Common myeloid progenitor, CD34-positive (primary cell): ENCODE results near the gene YIF1A.

Source experiments
- CTCF ChIA-PET: fragments of 350-600 bp; sonication (Branson Sonifier 250); formaldehyde crosslinking; loops from one replicate; lab custom pipeline; 2021; ENCODE audit warnings: antibody characterized with exemption; lab: Charles Lee
- POLR2A ChIA-PET: fragments of 350-600 bp; sonication (Branson Sonifier 250); formaldehyde crosslinking; loops from one replicate; lab custom pipeline; 2021; ENCODE audit warnings: antibody characterized with exemption; lab: Charles Lee
- DNase-seq, 3 donors: peaks; one replicate each; pipeline versions ENCODE4 v3.0.0 to v3.0.0-alpha.2; 2013
- H3K27ac ChIP-seq, 2 experiments: 1 replicate in 1 of 2; 2 replicates in 1 of 2; pipeline ENCODE4 v1.7.0; 2013; ENCODE audit warnings: inconsistent platforms in 2 of 2, low read length in 2 of 2, mild to moderate bottlenecking in 2 of 2, low read depth in 1 of 2, moderate library complexity in 1 of 2; ENCODE audit not compliant: severe bottlenecking in 2 of 2, insufficient read depth in 1 of 2, poor library complexity in 1 of 2
- H3K27me3 ChIP-seq, 5 experiments: replicated peaks in 2 of 5; 1 replicate in 3 of 5; 2 replicates in 2 of 5; pipeline versions ENCODE4 v1.6.1 to v1.7.0; 2013; ENCODE audit warnings: low read length in 4 of 5, mild to moderate bottlenecking in 2 of 5, moderate library complexity in 2 of 5, inconsistent platforms in 1 of 5; ENCODE audit not compliant: insufficient read depth in 5 of 5, control insufficient read depth in 4 of 5
- H3K36me3 ChIP-seq, 4 experiments: 1 replicate in 2 of 4; 2 replicates in 2 of 4; pipeline versions ENCODE4 v1.6.1 to v1.7.0; 2013; ENCODE audit warnings: low read length in 3 of 4, control low read depth in 1 of 4, mild to moderate bottlenecking in 1 of 4; ENCODE audit not compliant: control insufficient read depth in 4 of 4, insufficient read depth in 4 of 4
- H3K4me1 ChIP-seq, 4 experiments: 1 replicate in 3 of 4; 2 replicates in 1 of 4; pipeline versions ENCODE4 v1.6.1 to v1.7.1; 2013; ENCODE audit warnings: low read length in 3 of 4, mild to moderate bottlenecking in 3 of 4, control low read depth in 1 of 4, inconsistent platforms in 1 of 4, moderate library complexity in 1 of 4; ENCODE audit not compliant: control insufficient read depth in 4 of 4, insufficient read depth in 4 of 4; ENCODE audit errors: control extremely low read depth in 1 of 4
- H3K4me3 ChIP-seq, 7 experiments: 1 replicate in 4 of 7; 2 replicates in 3 of 7; pipeline versions ENCODE4 v1.5.1 to v1.7.0; 2013; ENCODE audit warnings: mild to moderate bottlenecking in 7 of 7, low read length in 6 of 7, moderate library complexity in 6 of 7, inconsistent platforms in 2 of 7, low read depth in 2 of 7, control low read depth in 1 of 7; ENCODE audit not compliant: insufficient read depth in 4 of 7, control insufficient read depth in 1 of 7; ENCODE audit errors: extremely low read depth in 1 of 7
- H3K9me3 ChIP-seq, 5 experiments: 1 replicate in 4 of 5; 2 replicates in 1 of 5; pipeline versions ENCODE4 v1.6.1 to v1.7.1; 2013; ENCODE audit warnings: low read length in 4 of 5, mild to moderate bottlenecking in 2 of 5, inconsistent platforms in 1 of 5, low read depth in 1 of 5, moderate library complexity in 1 of 5; ENCODE audit not compliant: control insufficient read depth in 4 of 5, insufficient read depth in 2 of 5; ENCODE audit errors: control extremely low read depth in 1 of 5
- WGBS: methylation state at CpG from one replicate; pipeline ENCODE4 v1.1.5; 2013; ENCODE audit not compliant: insufficient coverage; 5-methylcytosine and 5-hydroxymethylcytosine counted together

YIF1A gene

GRCh38 chr11:66329165-66329673, 40.3 kb upstream of the YIF1A start:
- Histone ChIP-seq H3K4me1 (peaks cover 0 to 37% (median 24%) of the 10 kb centered on the region in 4 experiments), H3K9me3 (no peaks in the 10 kb centered on the region), H3K4me3 (no peak overlapping the region), H3K27me3 (no peaks in the 10 kb centered on the region), H3K27ac (no peak overlapping the region), H3K36me3 (no peaks in the 10 kb centered on the region)
- ChIA-PET POLR2A (interaction anchor here (0.9 kb wide), 1 partner anchor 17 kb away, joined by 3 read pairs; no protein-coding TSS in a partner anchor), CTCF (interaction anchor here (0.7 to 7.3 kb wide), 6 partner anchors 9 to 48 kb away, joined by 3 to 86 read pairs (median 6); partner anchors contain the start of gene CD248)
- WGBS: 100% methylated on average over 2 of the region's 3 CpGs
- no peak for DNase-seq

- no peak overlapping the region for H3K27ac ChIP-seq
- WGBS: 0% methylated on average over 13 of the region's 19 CpGs
These were observed 39.6 kb upstream of the YIF1A start for GRCh38 chr11:66328302-66329144.

DNA sequence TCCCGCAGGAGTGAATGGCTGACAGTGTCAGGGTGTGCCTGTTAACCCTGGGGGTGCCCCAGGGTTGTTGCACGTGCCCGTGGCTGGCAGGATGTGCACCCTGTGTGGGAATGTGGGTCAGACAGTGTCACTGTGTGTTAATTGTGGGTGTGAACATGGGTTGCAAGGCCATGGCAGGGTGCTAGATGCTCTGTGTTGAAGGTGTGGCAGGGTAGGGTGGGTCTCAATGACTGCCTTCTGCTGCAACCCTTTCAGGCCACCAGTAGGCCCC, 39.0 kb upstream of the YIF1A start:
- DNase-seq: no peak
- Histone ChIP-seq H3K27me3 (no peaks in the 10 kb centered on the region), H3K36me3 (no peaks in the 10 kb centered on the region), H3K4me1 (peaks cover 0 to 37% (median 24%) of the 10 kb centered on the region in 4 experiments), H3K27ac (no peak overlapping the region), H3K9me3 (no peaks in the 10 kb centered on the region), H3K4me3 (no peak overlapping the region)
- WGBS: no CpG with 5 or more reads among the region's 3 CpGs
- CTCF ChIA-PET: no interaction called here
- POLR2A ChIA-PET: no interaction called here

More at GRCh38 chr11:66328302-66329144, 39.6 kb upstream of the YIF1A start:
- POLR2A ChIA-PET: interaction anchor here (0.9 kb wide), 1 partner anchor 17 kb away, joined by 3 read pairs; no protein-coding TSS in a partner anchor
- peak overlapping the region in 3 of 7 experiments; percentile 7 to 29 (median 22) for H3K4me3 ChIP-seq
- no peaks in the 10 kb centered on the region for H3K36me3 ChIP-seq
- no peaks in the 10 kb centered on the region for H3K9me3 ChIP-seq
- no peaks in the 10 kb centered on the region for H3K27me3 ChIP-seq
- DNase-seq: peak; percentile 71 to 85 (median 78)
- H3K4me1 ChIP-seq: peaks cover 0 to 37% (median 24%) of the 10 kb centered on the region in 4 experiments
- CTCF ChIA-PET: interaction anchor here (0.7 to 1.2 kb wide), 5 partner anchors 10 to 47 kb away, joined by 3 to 14 read pairs (median 6); partner anchors contain the start of gene CD248

- Histone ChIP-seq H3K9me3 (no peaks in the 10 kb centered on the region), H3K36me3 (no peaks in the 10 kb centered on the region), H3K27me3 (no peaks in the 10 kb centered on the region), H3K27ac (no peak overlapping the region), H3K4me1 (peaks cover 0 to 37% (median 24%) of the 10 kb centered on the region in 4 experiments), H3K4me3 (no peak overlapping the region)
- ChIA-PET CTCF (interaction anchor here (1.6 to 4.0 kb wide), 2 partner anchors 10 to 16 kb away, joined by 7 to 44 read pairs; partner anchors contain the start of gene CD248), POLR2A (no interaction called here)
- WGBS: 97% methylated on average over 9 of the region's 10 CpGs
- DNase-seq: no peak
These were observed 38.5 kb upstream of the YIF1A start for GRCh38 chr11:66327171-66328030.

DNA sequence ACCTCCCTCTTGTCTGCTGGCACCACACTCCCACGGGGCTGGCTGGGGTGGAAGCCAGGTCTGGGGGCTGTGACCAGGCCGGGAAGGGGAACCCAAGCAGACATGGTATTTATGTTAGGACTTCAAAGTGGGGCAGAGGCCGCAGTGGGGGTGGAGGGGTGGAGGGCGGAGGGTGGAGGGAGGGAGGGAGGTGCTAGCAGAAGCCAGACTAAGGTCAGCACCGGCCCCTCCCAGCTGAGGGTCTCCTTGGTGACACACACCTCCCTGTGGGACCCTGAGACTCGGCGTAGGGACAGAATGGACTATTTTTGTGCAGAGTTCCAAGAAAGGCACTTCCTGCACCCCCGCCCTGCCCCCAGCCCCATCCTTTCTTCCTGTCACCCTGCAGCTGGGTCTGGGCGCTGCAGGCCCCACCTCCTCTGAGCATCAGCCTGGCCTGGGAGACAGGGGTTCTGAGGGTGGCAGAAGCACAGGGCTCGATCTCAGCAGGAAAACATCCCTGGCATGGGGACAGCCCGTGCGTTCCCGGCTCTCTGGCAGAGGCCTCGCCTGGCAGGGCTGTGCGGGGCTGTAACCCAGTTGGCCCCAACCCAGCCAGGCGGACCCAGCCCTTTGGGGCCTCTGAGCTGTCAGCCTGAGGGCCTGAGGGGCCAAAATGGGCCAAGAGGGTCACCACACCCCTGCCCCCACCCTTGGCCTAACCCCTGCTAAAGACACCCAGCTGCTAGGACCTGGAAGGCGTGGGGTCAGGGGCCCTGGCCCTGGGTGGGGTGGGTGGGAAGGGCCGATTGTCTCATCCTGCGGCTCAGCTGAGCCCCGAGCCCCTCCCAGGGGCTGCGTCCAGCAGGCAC, 37.5 kb upstream of the YIF1A start:
- Histone ChIP-seq H3K4me1 (peaks cover 0 to 37% (median 24%) of the 10 kb centered on the region in 4 experiments), H3K27ac (no peak overlapping the region), H3K4me3 (no peak overlapping the region), H3K36me3 (no peaks in the 10 kb centered on the region), H3K27me3 (no peaks in the 10 kb centered on the region), H3K9me3 (no peaks in the 10 kb centered on the region)
- CTCF ChIA-PET: interaction anchor here (1.6 to 4.0 kb wide), 2 partner anchors 9 to 15 kb away, joined by 7 to 44 read pairs; partner anchors contain the start of gene CD248
- POLR2A ChIA-PET: no interaction called here
- 52% methylated on average over 18 of the region's 21 CpGs for WGBS
- no peak for DNase-seq

DNA sequence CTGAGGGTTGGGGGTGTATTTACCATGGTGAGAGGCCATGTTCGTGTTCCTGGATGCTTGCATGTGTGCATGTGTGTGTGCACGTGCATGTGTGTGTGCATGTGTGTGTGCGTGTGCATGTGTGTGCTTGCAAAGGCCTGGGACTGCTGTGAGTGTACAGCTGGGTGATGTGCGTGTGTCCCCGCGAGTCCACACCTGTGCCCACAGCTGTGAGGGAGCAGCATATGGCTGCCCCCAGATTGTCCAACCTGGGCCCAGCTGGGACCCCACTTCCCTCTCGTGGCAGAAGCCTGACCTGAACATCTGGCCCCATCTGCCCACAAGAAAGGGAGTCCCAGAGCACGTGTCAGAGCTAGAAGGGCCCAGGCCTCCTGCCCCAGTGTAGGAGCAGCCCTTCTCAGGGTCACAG, 36.3 kb upstream of the YIF1A start:
- WGBS: 58% methylated on average over 5 of the region's 8 CpGs
- H3K27me3 ChIP-seq: no peaks in the 10 kb centered on the region
- H3K27ac ChIP-seq: no peak overlapping the region
- no peaks in the 10 kb centered on the region for H3K9me3 ChIP-seq
- POLR2A ChIA-PET: interaction anchor here (0.5 kb wide), 1 partner anchor 140 kb away, joined by 3 read pairs; no protein-coding TSS in a partner anchor
- H3K36me3 ChIP-seq: no peaks in the 10 kb centered on the region
- DNase-seq: peak in 2 of 3 donors; percentile 77 to 87
- CTCF ChIA-PET: interaction anchor here (1.4 to 4.0 kb wide), 2 partner anchors 13 to 29 kb away, joined by 3 to 44 read pairs; no protein-coding TSS in a partner anchor
- H3K4me1 ChIP-seq: peaks cover 0 to 37% (median 24%) of the 10 kb centered on the region in 4 experiments
- H3K4me3 ChIP-seq: no peak overlapping the region
